Measurements from ENCODE around the gene CDK5. TPM values are rescaled to one million over a fixed set of nuclear protein-coding genes. Genes with fewer than 3 reads are reported as not detected.
A peak's percentile ranks its signal among the peaks of the same experiment; 100 is the strongest.

Gene CDK5
- total and polyA plus RNA-seq, 2 of the 13 experiments (the other 11 are each of a cell fraction or from before 2014, with no cell fraction given): 16.4 to 21.3 TPM

DNA sequence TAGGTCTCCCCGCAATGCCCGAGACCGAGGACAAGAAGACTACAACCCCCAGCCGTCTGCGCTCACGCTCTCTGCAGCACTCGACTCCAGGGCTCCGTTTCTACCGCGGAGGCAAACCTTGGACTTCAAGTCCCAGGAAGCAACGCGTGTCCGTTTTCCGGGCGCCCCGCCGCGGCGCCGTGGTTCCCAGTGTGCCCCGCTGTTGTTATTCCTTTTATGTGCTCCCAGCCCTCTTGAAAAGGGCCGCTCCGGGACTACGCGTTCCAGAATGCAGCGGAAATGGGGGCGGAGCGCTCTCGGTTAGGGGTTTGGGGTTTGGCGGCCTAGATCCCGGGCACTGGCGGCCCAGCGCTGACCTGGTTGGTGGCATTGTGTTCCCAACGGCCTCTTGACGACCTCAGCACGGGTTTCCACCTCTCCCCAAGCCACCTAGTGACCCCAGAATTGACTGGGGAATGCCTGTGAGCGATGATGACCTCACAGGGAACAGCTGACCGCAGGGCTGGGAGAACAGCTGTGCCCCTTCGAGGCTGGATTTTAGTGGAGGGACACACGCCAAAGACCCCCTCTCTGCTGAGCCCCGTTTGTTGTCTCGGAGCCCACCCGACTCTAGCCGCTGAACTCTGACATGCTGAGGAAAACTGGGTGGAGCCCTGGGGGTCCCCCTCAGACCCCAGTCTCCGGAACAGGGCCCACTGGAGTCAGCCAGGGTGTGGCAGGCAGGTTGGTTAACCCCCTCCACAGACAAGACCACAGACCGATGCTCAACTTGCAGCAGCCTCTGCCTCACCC, 488 bp upstream of the CDK5 start (continued):
- TF ChIP-seq KLF16 (CRISPR knock-in tag; IDR thresholded peaks at IDR 0.05): peak in 1 of 2 experiments; percentile 73; a peak in 1 of 4 replicates
- no peak for TF ChIP-seq ZFP37 (CRISPR knock-in tag; IDR thresholded peaks at IDR 0.05; ENCODE audit: borderline replicate concordance)
- peak; percentile 51 for TF ChIP-seq ZNF878 (CRISPR knock-in tag; IDR thresholded peaks at IDR 0.05)
- TF ChIP-seq, protein P1, sequence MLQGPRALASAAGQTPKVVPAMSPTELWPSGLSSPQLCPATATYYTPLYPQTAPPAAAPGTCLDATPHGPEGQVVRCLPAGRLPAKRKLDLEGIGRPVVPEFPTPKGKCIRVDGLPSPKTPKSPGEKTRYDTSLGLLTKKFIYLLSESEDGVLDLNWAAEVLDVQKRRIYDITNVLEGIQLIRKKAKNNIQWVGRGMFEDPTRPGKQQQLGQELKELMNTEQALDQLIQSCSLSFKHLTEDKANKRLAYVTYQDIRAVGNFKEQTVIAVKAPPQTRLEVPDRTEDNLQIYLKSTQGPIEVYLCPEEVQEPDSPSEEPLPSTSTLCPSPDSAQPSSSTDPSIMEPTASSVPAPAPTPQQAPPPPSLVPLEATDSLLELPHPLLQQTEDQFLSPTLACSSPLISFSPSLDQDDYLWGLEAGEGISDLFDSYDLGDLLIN (CRISPR knock-in tag; IDR thresholded peaks at IDR 0.05; ENCODE audit: borderline replicate concordance): peak; percentile 17; the same call in 1 of the 2 replicates
- TF ChIP-seq KAT2B (IDR thresholded peaks at IDR 0.05; ENCODE audit: borderline replicate concordance, low read depth, low read length): no peak
- TF ChIP-seq ZNF772 (CRISPR knock-in tag; IDR thresholded peaks at IDR 0.05): no peak
- no peak for TF ChIP-seq SNRNP70 (IDR thresholded peaks at IDR 0.05; ENCODE audit: low read depth, low read length)
- TF ChIP-seq, protein P2, sequence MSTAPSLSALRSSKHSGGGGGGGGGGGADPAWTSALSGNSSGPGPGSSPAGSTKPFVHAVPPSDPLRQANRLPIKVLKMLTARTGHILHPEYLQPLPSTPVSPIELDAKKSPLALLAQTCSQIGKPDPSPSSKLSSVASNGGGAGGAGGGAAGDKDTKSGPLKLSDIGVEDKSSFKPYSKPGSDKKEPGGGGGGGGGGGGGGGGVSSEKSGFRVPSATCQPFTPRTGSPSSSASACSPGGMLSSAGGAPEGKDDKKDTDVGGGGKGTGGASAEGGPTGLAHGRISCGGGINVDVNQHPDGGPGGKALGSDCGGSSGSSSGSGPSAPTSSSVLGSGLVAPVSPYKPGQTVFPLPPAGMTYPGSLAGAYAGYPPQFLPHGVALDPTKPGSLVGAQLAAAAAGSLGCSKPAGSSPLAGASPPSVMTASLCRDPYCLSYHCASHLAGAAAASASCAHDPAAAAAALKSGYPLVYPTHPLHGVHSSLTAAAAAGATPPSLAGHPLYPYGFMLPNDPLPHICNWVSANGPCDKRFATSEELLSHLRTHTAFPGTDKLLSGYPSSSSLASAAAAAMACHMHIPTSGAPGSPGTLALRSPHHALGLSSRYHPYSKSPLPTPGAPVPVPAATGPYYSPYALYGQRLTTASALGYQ (CRISPR knock-in tag; IDR thresholded peaks at IDR 0.05): peak; percentile 81; the same call in 1 of the 2 replicates
- TF ChIP-seq PHF8 (CRISPR knock-in tag; IDR thresholded peaks at IDR 0.05): peak; percentile 73; the same call in 1 of the 2 replicates
- TF ChIP-seq, protein P3, sequence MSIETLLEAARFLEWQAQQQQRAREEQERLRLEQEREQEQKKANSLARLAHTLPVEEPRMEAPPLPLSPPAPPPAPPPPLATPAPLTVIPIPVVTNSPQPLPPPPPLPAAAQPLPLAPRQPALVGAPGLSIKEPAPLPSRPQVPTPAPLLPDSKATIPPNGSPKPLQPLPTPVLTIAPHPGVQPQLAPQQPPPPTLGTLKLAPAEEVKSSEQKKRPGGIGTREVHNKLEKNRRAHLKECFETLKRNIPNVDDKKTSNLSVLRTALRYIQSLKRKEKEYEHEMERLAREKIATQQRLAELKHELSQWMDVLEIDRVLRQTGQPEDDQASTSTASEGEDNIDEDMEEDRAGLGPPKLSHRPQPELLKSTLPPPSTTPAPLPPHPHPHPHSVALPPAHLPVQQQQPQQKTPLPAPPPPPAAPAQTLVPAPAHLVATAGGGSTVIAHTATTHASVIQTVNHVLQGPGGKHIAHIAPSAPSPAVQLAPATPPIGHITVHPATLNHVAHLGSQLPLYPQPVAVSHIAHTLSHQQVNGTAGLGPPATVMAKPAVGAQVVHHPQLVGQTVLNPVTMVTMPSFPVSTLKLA (IDR thresholded peaks at IDR 0.05): peak; percentile 73; the same call in 1 of the 2 replicates
- no peak for TF ChIP-seq RBM22 (optimal IDR thresholded peaks at IDR 0.05; ENCODE audit: low read length)
- TF ChIP-seq ZNF256 (CRISPR knock-in tag; conservative IDR thresholded peaks at IDR 0.05): 0 out of 2 replicates have a peak, but pooled peaks have one; percentile 38
- TF ChIP-seq, protein P4, sequence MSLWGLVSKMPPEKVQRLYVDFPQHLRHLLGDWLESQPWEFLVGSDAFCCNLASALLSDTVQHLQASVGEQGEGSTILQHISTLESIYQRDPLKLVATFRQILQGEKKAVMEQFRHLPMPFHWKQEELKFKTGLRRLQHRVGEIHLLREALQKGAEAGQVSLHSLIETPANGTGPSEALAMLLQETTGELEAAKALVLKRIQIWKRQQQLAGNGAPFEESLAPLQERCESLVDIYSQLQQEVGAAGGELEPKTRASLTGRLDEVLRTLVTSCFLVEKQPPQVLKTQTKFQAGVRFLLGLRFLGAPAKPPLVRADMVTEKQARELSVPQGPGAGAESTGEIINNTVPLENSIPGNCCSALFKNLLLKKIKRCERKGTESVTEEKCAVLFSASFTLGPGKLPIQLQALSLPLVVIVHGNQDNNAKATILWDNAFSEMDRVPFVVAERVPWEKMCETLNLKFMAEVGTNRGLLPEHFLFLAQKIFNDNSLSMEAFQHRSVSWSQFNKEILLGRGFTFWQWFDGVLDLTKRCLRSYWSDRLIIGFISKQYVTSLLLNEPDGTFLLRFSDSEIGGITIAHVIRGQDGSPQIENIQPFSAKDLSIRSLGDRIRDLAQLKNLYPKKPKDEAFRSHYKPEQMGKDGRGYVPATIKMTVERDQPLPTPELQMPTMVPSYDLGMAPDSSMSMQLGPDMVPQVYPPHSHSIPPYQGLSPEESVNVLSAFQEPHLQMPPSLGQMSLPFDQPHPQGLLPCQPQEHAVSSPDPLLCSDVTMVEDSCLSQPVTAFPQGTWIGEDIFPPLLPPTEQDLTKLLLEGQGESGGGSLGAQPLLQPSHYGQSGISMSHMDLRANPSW (CRISPR knock-in tag; IDR thresholded peaks at IDR 0.05; ENCODE audit: borderline replicate concordance): peak; percentile 82; the same call in 1 of the 2 replicates
- no peak for TF ChIP-seq ZKSCAN5 (CRISPR knock-in tag; IDR thresholded peaks at IDR 0.05)
- TF ChIP-seq SETDB1 (CRISPR knock-in tag; IDR thresholded peaks at IDR 0.05; ENCODE audit: borderline replicate concordance): no peak
- TF ChIP-seq, protein P5, sequence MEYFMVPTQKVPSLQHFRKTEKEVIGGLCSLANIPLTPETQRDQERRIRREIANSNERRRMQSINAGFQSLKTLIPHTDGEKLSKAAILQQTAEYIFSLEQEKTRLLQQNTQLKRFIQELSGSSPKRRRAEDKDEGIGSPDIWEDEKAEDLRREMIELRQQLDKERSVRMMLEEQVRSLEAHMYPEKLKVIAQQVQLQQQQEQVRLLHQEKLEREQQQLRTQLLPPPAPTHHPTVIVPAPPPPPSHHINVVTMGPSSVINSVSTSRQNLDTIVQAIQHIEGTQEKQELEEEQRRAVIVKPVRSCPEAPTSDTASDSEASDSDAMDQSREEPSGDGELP (IDR thresholded peaks at IDR 0.05; ENCODE audit: borderline replicate concordance, low read depth): peak; percentile 95
- peak; percentile 70 for TF ChIP-seq AGO1 (IDR thresholded peaks at IDR 0.05; ENCODE audit: low read depth, low read length, poor library complexity, severe bottlenecking)
- TF ChIP-seq, protein P6, sequence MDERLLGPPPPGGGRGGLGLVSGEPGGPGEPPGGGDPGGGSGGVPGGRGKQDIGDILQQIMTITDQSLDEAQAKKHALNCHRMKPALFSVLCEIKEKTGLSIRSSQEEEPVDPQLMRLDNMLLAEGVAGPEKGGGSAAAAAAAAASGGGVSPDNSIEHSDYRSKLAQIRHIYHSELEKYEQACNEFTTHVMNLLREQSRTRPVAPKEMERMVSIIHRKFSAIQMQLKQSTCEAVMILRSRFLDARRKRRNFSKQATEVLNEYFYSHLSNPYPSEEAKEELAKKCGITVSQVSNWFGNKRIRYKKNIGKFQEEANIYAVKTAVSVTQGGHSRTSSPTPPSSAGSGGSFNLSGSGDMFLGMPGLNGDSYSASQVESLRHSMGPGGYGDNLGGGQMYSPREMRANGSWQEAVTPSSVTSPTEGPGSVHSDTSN (CRISPR knock-in tag; IDR thresholded peaks at IDR 0.05): no peak

All from HepG2 (cell line).